GM18861 (cell line): ENCODE results near the gene KIF20B.
A peak's percentile ranks its signal among the peaks of the same experiment; 100 is the strongest.
"Not testable (repeated sequence)": the region's sequence is repeated elsewhere in the genome, so short reads cannot be mapped to it uniquely, and the experiment has no call there.

Experiments used
- ATAC-seq: cut with Tn5 transposase; IDR thresholded peaks from one replicate; pipeline ENCODE4 v1.9.1; 2021; ENCODE audit not compliant: unreplicated experiment

Gene KIF20B

GRCh38 chr10:89771684-89772083, 70.3 kb downstream of the KIF20B start:
- no peak for ATAC-seq

GRCh38 chr10:89773081-89773480, 71.7 kb downstream of the KIF20B start:
- ATAC-seq: no peak

GRCh38 chr10:89776665-89777064, 75.3 kb downstream of the KIF20B start:
- ATAC-seq: no peak

GRCh38 chr10:89782470-89782869, 81.1 kb downstream of the KIF20B start:
- no peak for ATAC-seq

- no peak for ATAC-seq
These were observed 82.0 kb downstream of the KIF20B start for GRCh38 chr10:89783406-89783805.

GRCh38 chr10:89785095-89785494, 83.7 kb downstream of the KIF20B start:
- no peak for ATAC-seq

GRCh38 chr10:89789188-89789877, 87.9 kb downstream of the KIF20B start:
- ATAC-seq: no peak

- ATAC-seq: no peak
These were observed 90.8 kb downstream of the KIF20B start for GRCh38 chr10:89792187-89792586.

GRCh38 chr10:89793649-89794254, 92.4 kb downstream of the KIF20B start:
- ATAC-seq: peak; percentile 60

- ATAC-seq: no peak
These were observed 94.5 kb downstream of the KIF20B start for GRCh38 chr10:89795840-89796239.

GRCh38 chr10:89798092-89798491, 96.7 kb downstream of the KIF20B start:
- ATAC-seq: no peak

- no peak for ATAC-seq
These were observed 98.2 kb downstream of the KIF20B start for GRCh38 chr10:89799573-89799972.

- ATAC-seq: peak; percentile 63
These were observed 104.2 kb downstream of the KIF20B start for GRCh38 chr10:89805599-89806013.

GRCh38 chr10:89808842-89809241, 107.5 kb downstream of the KIF20B start:
- ATAC-seq: no peak

GRCh38 chr10:89809766-89810165, 108.4 kb downstream of the KIF20B start:
- ATAC-seq: no peak

- ATAC-seq: no peak
These were observed 109.6 kb downstream of the KIF20B start for GRCh38 chr10:89810908-89811525.

GRCh38 chr10:89813546-89813945, 112.2 kb downstream of the KIF20B start:
- ATAC-seq: no peak

GRCh38 chr10:89814278-89814677, 112.9 kb downstream of the KIF20B start:
- ATAC-seq: no peak

- ATAC-seq: no peak
These were observed 113.9 kb downstream of the KIF20B start for GRCh38 chr10:89815049-89815853.

GRCh38 chr10:89819008-89819407, 117.6 kb downstream of the KIF20B start:
- ATAC-seq: not testable (repeated sequence)
